A673 (cell line): ENCODE measurements around the gene DVL1. TPM values are rescaled to one million over a fixed set of nuclear protein-coding genes. Genes with fewer than 3 reads are reported as not detected.
A peak's percentile ranks its signal among the peaks of the same experiment; 100 is the strongest.

Experiments used
- BruUV-seq: library from RNA; stranded (reverse); fragments of 400-500 nt; replicated peaks from 2 replicates; lab custom pipeline; 2021; lab: Mats Ljungman, UMichigan
- CTCF ChIA-PET: fragments of 300-600 bp; sonication (Branson Sonifier 250); formaldehyde crosslinking; loops from one replicate; lab custom pipeline; 2022; ENCODE audit warnings: antibody characterized with exemption; lab: Charles Lee
- POLR2A ChIA-PET: fragments of 300-600 bp; sonication (Branson Sonifier 250); formaldehyde crosslinking; loops from one replicate; lab custom pipeline; 2022; ENCODE audit warnings: antibody characterized with exemption; ENCODE audit not compliant: low non-redundant PET; lab: Charles Lee
- DNase-seq: peaks from one replicate; pipeline ENCODE4 v3.0.0-alpha.2; 2015; ENCODE audit warnings: low spot score
- H3K27ac ChIP-seq: fragments of 200-600 bp; sonication (generic); 2 replicates; pipeline ENCODE4 v1.5.1; 2016; ENCODE audit warnings: mixed run types, low read depth, mild to moderate bottlenecking, mixed read lengths, antibody characterized with exemption, low read length; ENCODE audit not compliant: poor library complexity, severe bottlenecking
- H3K27me3 ChIP-seq: fragments of 200-600 bp; sonication (generic); replicated peaks from 2 replicates; pipeline ENCODE4 v1.6.1; 2017; ENCODE audit warnings: mixed run types, low read depth, mild to moderate bottlenecking, mixed read lengths, antibody characterized with exemption, low read length; ENCODE audit not compliant: insufficient read depth, poor library complexity
- H3K36me3 ChIP-seq: fragments of 200-600 bp; sonication (generic); 2 replicates; pipeline ENCODE4 v1.6.1; 2016; ENCODE audit warnings: mixed run types, mild to moderate bottlenecking, mixed read lengths, antibody characterized with exemption, low read length; ENCODE audit not compliant: insufficient read depth, poor library complexity, severe bottlenecking
- H3K4me1 ChIP-seq: fragments of 200-600 bp; sonication (generic); 2 replicates; pipeline ENCODE4 v1.6.1; 2017; ENCODE audit warnings: mixed run types, mild to moderate bottlenecking, mixed read lengths, antibody characterized with exemption, low read length; ENCODE audit not compliant: insufficient read depth, poor library complexity, severe bottlenecking
- H3K4me3 ChIP-seq: fragments of 200-600 bp; sonication (generic); 2 replicates; pipeline ENCODE4 v1.5.1; 2016; ENCODE audit warnings: low read depth, mixed run types, mild to moderate bottlenecking, mixed read lengths, low read length; ENCODE audit not compliant: poor library complexity, severe bottlenecking
- H3K9me3 ChIP-seq: fragments of 200-600 bp; sonication (generic); 2 replicates; pipeline ENCODE4 v1.6.1; 2016; ENCODE audit warnings: mixed run types, low read depth, mild to moderate bottlenecking, mixed read lengths, antibody characterized with exemption, low read length; ENCODE audit not compliant: poor library complexity, severe bottlenecking
- EZH2 ChIP-seq: fragments of 200-600 bp; sonication (generic); IDR thresholded peaks from 2 replicates; pipeline ENCODE4 v1.6.1; 2017; ENCODE audit warnings: borderline replicate concordance, low read depth, mild to moderate bottlenecking, mixed read lengths, antibody characterized with exemption, low read length; ENCODE audit not compliant: poor library complexity, severe bottlenecking
- intact Hi-C: fragments of 100-400 bp; cut with micrococcal nuclease; formaldehyde crosslinking; loops from one replicate; pipeline ENCODE4 v1.10.0; 2022; ENCODE audit not compliant: unreplicated experiment
- total RNA-seq: library from RNA; stranded (reverse); gene quantifications from 2 replicates; pipeline ENCODE4 v1.2.3, GENCODE V29; 2021
- TF ChIP-seq, protein P1 (sequence below): fragments of 300-800, 200-600 bp; sonication (generic); conservative IDR thresholded peaks from 2 replicates; pipeline ENCODE4 v1.5.1; 2017; ENCODE audit warnings: low read depth, mild to moderate bottlenecking, antibody characterized with exemption, low read length, moderate library complexity, mixed read lengths

The DVL1 gene
- total RNA-seq, 1 experiment from 2014 or later: 48.0 TPM

DNA sequence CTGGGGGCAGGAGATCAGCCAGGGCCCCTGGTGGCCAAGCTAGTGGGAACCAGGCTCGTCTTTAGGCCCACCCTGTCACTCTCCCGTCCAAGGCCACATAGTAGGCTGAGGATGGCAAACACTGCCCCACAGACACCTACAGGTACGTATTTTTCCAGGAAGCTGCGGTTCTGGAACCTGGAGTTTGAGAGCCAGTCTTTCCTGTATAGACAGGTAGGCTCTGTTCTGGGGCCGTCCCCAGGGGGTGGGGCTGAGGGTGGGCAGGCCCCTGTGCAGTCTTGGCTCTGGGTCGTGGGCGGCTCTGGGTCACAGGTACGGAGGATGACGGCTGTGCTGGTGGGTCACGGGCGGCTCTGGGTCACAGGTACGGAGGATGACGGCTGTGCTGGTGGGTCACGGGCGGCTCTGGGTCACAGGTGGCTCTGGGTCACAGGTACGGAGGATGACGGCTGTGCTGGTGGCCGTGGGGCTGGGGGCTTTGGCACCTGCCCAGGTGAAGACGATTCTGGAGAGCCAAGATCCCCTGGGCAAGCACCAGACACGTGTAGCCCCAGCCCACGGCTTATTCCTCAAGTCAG is 38.7 kb downstream of the DVL1 start:
- Histone ChIP-seq H3K9me3 (no peaks in the 10 kb centered on the region), H3K27me3 (no peaks in the 10 kb centered on the region), H3K4me3 (no peak overlapping the region), H3K27ac (no peak overlapping the region), H3K36me3 (peaks cover 36% of the 10 kb centered on the region), H3K4me1 (peaks cover 21% of the 10 kb centered on the region)
- intact Hi-C loops: no loop called here
- POLR2A ChIA-PET: interaction anchor here (0.6 kb wide), 1 partner anchor 432 kb away, joined by 4 read pairs; no protein-coding TSS in a partner anchor
- no peak for DNase-seq
- TF ChIP-seq, protein P1, sequence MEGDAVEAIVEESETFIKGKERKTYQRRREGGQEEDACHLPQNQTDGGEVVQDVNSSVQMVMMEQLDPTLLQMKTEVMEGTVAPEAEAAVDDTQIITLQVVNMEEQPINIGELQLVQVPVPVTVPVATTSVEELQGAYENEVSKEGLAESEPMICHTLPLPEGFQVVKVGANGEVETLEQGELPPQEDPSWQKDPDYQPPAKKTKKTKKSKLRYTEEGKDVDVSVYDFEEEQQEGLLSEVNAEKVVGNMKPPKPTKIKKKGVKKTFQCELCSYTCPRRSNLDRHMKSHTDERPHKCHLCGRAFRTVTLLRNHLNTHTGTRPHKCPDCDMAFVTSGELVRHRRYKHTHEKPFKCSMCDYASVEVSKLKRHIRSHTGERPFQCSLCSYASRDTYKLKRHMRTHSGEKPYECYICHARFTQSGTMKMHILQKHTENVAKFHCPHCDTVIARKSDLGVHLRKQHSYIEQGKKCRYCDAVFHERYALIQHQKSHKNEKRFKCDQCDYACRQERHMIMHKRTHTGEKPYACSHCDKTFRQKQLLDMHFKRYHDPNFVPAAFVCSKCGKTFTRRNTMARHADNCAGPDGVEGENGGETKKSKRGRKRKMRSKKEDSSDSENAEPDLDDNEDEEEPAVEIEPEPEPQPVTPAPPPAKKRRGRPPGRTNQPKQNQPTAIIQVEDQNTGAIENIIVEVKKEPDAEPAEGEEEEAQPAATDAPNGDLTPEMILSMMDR: no peak
- no peak for TF ChIP-seq EZH2
- no TSS peak for BruUV-seq
- CTCF ChIA-PET: no interaction called here

DNA sequence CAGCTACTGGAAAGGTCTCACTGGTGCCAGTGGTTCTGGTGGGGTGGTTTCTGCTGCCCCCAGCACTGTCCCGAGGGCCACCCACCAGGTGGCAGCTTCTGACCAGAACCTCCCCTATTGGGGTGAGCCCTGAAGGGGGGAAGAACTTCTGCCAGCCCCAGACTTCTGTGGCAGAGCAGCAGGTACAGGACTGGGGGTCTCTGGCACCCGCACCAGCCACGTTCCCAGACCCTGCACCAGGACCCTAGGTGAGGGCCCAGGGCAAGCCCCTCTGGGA is 39.2 kb downstream of the DVL1 start:
- Histone ChIP-seq H3K9me3 (no peaks in the 10 kb centered on the region), H3K4me1 (peaks cover 26% of the 10 kb centered on the region), H3K27ac (no peak overlapping the region), H3K27me3 (no peaks in the 10 kb centered on the region), H3K4me3 (peak overlapping the region; percentile 88), H3K36me3 (peaks cover 33% of the 10 kb centered on the region)
- no peak for DNase-seq
- BruUV-seq: no TSS peak
- TF ChIP-seq, protein P1: no peak
- no peak for TF ChIP-seq EZH2
- intact Hi-C loops: no loop called here
- ChIA-PET POLR2A (no interaction called here), CTCF (no interaction called here)

DNA sequence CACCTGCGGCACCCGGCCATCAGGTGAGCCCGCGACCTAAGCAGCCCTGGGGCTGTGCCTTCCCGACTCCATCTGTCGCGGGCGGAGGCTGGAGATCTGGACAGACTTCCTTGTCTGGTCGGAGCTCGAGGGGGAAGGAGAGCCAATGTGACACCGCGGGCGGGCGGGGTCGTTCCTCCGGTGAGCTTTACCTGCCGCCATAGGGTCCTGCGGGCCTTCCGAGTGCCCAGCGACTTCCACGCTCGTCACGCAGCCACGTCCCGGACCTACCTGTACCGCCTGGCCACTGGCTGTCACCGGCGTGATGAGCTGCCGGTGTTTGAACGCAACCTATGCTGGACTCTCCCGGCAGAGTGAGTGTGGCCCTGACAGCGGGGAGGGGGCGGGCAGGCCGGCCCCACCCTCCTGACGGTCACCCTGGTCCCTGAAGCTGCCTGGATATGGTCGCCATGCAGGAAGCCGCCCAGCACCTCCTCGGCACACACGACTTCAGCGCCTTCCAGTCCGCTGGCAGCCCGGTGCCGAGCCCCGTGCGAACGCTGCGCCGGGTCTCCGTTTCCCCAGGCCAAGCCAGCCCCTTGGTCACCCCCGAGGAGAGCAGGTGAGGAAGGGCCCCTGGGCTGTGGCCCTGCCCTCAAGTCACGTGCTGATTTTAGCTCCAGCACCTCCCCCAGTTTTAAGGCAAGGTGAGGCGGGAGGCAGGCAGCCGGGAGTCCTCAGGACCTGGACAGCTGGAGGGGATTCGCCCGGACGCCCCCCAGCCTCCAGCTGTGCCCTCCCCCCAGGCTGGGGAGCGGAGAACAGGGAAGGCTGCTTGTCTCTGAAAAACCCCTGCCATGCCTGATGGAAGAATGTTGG is 39.7 kb downstream of the DVL1 start:
- no peaks in the 10 kb centered on the region for H3K27me3 ChIP-seq
- H3K27ac ChIP-seq: peak overlapping the region; percentile 96
- no peaks in the 10 kb centered on the region for H3K9me3 ChIP-seq
- ChIA-PET POLR2A (interaction anchor here (0.5 kb wide), 1 partner anchor 361 kb away, joined by 8 read pairs; no protein-coding TSS in a partner anchor), CTCF (no interaction called here)
- peaks cover 27% of the 10 kb centered on the region for H3K36me3 ChIP-seq
- peaks cover 31% of the 10 kb centered on the region for H3K4me1 ChIP-seq
- no TSS peak for BruUV-seq
- TF ChIP-seq, protein P1: no peak
- no peak for TF ChIP-seq EZH2
- H3K4me3 ChIP-seq: peak overlapping the region; percentile 88
- DNase-seq: peak; percentile 37
- intact Hi-C loops: loop anchor here (5.0 to 10.0 kb wide), 2 partner anchors 187 to 285 kb away; partner anchors contain the start of gene AGRN
